ENCODE data around the gene MYO16.

DNA sequence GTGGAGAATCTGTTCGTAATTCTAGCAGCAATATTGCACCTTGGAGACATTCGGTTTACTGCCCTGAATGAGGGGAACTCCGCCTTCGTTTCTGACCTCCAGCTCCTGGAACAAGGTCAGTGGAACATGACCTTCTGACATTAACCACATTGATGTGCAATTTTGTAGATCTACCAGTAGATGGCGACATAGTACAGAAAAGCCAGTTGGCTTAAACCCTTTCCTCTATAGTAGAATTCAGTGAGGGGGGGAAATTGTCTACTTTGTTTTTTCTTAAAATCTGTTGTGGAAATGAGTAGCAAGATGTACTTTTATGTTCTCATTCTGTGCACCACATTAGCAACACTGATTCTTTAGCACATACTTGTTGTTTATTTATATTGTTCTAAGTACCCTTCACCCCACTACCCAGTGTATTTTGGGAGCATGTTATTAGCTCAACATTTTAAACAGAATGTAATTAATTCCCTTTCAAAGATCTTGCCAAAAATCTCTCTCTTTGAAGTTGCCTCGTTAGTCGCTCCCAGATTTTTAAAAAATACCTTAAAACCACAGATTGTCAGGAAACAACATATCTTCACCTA is 332.2 kb downstream of the MYO16 start:
- TF ChIP-seq, protein P1, sequence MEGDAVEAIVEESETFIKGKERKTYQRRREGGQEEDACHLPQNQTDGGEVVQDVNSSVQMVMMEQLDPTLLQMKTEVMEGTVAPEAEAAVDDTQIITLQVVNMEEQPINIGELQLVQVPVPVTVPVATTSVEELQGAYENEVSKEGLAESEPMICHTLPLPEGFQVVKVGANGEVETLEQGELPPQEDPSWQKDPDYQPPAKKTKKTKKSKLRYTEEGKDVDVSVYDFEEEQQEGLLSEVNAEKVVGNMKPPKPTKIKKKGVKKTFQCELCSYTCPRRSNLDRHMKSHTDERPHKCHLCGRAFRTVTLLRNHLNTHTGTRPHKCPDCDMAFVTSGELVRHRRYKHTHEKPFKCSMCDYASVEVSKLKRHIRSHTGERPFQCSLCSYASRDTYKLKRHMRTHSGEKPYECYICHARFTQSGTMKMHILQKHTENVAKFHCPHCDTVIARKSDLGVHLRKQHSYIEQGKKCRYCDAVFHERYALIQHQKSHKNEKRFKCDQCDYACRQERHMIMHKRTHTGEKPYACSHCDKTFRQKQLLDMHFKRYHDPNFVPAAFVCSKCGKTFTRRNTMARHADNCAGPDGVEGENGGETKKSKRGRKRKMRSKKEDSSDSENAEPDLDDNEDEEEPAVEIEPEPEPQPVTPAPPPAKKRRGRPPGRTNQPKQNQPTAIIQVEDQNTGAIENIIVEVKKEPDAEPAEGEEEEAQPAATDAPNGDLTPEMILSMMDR (IDR thresholded peaks at IDR 0.05): peak; percentile 66 to 85 (median 81)
- TF ChIP-seq POLR2AphosphoS5 (IDR thresholded peaks at IDR 0.05): no peak

Measured in breast epithelium (tissue), 3 donors.